ENCODE results near the gene CEP72.

The CEP72 gene

GRCh38 chr5:639253-639530 is 27.1 kb downstream of the CEP72 start:
- no peak for DNase-seq
- no peak for ATAC-seq

GRCh38 chr5:639584-640213 is 27.6 kb downstream of the CEP72 start:
- DNase-seq, result no peak
- ATAC-seq, result no peak

- DNase-seq (no peak), ATAC-seq (no peak)
Observed at GRCh38 chr5:640461-641330, 28.6 kb downstream of the CEP72 start.

- no peak for ATAC-seq
- DNase-seq, result no peak
Observed at GRCh38 chr5:641331-641765, 29.2 kb downstream of the CEP72 start.

GRCh38 chr5:642481-642880 is 30.3 kb downstream of the CEP72 start:
- ATAC-seq (no peak), DNase-seq (no peak)

GRCh38 chr5:643351-643801 is 31.2 kb downstream of the CEP72 start:
- no peak for DNase-seq

GRCh38 chr5:643811-644271 is 31.7 kb downstream of the CEP72 start:
- DNase-seq (no peak), ATAC-seq (no peak)

More at GRCh38 chr5:643351-643801, 31.2 kb downstream of the CEP72 start:
- no peak for ATAC-seq

- DNase-seq, result no peak
- no peak for ATAC-seq
Observed at GRCh38 chr5:644509-644908, 32.4 kb downstream of the CEP72 start.

- DNase-seq (no peak), ATAC-seq (no peak)
Observed at GRCh38 chr5:644971-645370, 32.8 kb downstream of the CEP72 start.

GRCh38 chr5:645421-645820 is 33.3 kb downstream of the CEP72 start:
- DNase-seq (no peak), ATAC-seq (no peak)

GRCh38 chr5:646396-647201 is 34.5 kb downstream of the CEP72 start:
- ATAC-seq (no peak), DNase-seq (no peak)

GRCh38 chr5:647311-647710 is 35.2 kb downstream of the CEP72 start:
- ATAC-seq (no peak), DNase-seq (no peak)

GRCh38 chr5:647727-648126 is 35.6 kb downstream of the CEP72 start:
- DNase-seq, result no peak
- ATAC-seq, result no peak

- DNase-seq (no peak), ATAC-seq (no peak)
Observed at GRCh38 chr5:651296-652022, 39.3 kb downstream of the CEP72 start.

GRCh38 chr5:652023-652515 is 39.9 kb downstream of the CEP72 start:
- no peak for DNase-seq
- ATAC-seq, result no peak

GRCh38 chr5:652773-653350 is 40.7 kb downstream of the CEP72 start:
- no peak for ATAC-seq
- DNase-seq, result no peak

- ATAC-seq (no peak), DNase-seq (no peak)
Observed at GRCh38 chr5:654071-654778, 42.1 kb downstream of the CEP72 start.

- ATAC-seq, result no peak
- no peak for DNase-seq
Observed at GRCh38 chr5:655406-655805, 43.3 kb downstream of the CEP72 start.

- ATAC-seq, result no peak
- no peak for DNase-seq
Observed at GRCh38 chr5:657570-657969, 45.4 kb downstream of the CEP72 start.

- ATAC-seq, result no peak
- no peak for DNase-seq
Observed at GRCh38 chr5:658103-658502, 46.0 kb downstream of the CEP72 start.
